Measurements from ENCODE around the gene TRIM21.
A peak's percentile ranks its signal among the peaks of the same experiment; 100 is the strongest.
"Not testable (repeated sequence)": the region's sequence is repeated elsewhere in the genome, so short reads cannot be mapped to it uniquely, and the experiment has no call there.

TRIM21 gene

DNA sequence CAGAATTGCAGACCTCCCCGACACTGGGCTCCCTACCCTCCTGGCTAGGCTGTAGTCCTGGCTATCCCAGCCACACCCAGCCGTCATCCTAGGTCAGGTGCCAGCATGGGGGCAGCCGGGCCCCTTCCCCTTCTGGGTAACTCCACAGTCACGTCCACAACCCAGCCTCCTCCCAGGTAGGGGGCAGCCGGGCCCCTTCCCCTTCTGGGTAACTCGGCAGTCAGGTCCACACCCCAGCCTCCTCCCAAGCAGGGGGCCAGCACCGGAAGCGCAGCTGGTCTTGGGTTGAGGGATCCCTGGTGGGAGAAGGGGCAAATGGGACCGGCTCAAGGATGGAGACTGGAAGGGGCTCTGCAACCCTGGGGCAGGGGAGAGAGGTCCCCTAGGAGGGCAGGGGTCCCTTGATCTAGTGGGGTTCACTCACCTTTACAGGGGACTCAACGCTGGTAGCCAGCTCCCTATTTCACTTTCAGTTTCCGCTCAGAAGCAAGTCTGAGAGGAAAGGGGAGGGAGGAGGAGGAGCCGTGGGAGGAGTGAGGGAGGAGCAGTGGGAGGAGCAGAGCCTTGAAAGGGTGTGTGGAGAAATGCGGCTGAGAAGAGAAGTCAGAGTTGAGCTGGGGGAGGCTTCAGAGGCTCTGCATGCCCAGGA lies at the start of gene TRIM21:
TRIM21 (minus strand) TSS at position 494 of the 649 bp plus-strand sequence. CDS start 3,293 bp downstream, outside the sequence.
- DNase-seq = peak in 53 of 56 donors; percentile 3 to 83 (median 42)

DNA sequence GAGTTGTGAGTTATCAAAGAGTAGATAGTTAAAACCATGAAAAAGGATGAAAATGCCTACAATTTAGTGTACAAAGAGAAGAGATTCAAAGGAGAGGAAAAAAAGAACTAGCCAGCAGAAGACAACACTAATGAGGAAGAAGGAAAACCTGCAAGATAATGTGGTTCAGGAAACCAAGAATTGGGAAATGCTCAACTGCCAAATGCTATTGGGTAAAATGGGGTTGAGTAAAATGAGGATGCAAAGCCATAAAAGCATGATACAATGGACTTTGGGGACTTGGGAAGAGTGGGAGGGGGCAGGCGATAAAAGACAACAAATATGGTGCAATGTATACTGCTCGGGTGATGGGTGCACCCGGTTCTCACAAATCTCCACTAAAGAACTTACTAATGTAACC lies 48.0 kb upstream of the TRIM21 start:
- no peak for DNase-seq

DNA sequence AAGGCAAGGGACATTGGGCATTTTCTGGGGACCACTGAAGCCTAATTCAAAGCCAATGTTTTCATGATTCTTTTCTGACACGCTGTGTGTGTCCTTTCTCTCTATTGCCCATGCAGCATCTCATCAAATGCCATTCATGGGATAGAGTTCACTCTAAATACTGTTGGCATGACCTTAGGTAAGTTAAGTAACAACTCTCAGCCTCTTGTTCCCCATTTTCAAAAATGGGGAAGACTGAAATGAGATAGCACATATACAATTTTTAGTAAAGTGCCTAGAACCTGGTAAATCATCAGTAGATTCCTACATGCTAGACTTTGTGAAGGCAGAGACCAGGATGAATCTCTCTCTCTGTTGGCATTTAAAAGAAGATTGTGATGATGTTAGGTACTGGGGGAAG lies 42.9 kb upstream of the TRIM21 start:
- no peak for DNase-seq

DNA sequence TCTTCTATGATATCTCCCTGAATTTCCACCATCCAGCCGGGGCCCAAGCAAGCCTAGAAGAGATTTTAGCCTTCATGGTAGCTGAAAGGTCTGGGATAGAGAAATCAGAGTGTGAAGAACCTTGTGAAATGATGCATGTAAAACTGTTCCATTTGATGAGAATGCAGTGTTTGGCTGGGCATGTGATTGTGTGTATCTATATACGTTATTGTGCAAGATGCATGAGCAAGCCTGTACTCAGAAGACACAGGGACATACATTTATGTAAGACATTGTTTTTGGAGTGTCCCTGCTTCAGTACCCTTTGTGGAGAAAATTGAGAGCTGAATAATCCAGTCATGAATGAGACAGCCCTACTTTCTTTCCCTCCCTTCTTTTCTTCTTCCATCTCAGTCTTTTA lies 40.4 kb upstream of the TRIM21 start:
- no peak for DNase-seq

DNA sequence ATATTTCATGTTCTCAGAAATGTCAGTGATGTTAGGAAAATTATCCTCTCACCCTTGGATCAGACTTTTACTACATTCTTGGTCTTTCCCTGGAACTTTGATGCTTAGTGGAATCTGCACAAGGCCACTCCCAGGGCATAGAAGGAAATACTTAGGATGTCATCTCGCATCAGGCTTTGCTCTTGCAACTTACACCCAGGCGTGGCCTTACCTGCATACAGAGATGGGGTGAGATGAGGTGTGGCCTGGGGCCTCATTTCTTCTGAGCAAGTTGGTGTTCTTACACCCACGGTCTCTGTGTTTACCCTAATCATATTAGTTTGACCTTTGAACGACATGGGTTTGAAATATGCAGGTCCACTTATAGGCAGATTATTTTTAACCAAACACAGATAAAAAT lies 36.5 kb upstream of the TRIM21 start:
- DNase-seq = no peak

DNA sequence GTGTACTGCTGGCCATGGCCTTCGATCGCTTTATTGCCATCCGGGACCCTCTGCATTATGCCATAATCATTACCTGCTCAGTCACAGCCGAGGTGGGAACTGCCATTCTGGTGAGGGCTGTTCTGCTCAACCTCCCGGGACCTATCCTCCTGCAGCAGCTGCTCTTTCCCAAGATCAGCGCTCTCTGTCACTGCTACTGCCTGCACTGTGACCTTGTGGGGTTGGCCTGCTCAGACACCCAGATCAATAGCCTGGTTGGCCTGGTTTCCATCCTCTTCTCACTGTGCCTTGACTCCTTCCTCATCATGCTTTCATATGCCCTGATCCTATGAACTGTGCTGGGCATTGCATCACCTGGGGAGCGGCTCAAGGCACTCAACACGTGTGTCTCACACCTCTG lies 24.9 kb upstream of the TRIM21 start:
- no peak for DNase-seq

DNA sequence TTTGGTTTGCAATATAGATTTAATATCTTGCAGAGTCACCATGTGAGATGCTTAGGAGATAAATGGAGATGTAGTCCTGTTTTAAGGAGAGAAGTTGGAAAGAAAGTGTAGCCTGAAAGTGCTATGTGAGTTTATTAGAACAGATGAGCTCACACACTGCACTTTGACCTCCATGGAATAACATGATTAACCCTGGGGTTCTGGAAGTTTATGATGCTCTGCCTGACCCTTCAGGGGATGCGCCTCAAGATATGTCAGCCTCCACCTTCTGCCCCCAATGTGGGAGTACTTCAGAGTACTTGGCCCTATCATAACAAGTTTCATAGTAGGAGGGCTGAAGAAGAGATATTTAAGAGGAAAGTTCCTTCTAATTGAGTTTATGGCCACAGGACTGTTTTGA lies 23.3 kb upstream of the TRIM21 start:
- no peak for DNase-seq

DNA sequence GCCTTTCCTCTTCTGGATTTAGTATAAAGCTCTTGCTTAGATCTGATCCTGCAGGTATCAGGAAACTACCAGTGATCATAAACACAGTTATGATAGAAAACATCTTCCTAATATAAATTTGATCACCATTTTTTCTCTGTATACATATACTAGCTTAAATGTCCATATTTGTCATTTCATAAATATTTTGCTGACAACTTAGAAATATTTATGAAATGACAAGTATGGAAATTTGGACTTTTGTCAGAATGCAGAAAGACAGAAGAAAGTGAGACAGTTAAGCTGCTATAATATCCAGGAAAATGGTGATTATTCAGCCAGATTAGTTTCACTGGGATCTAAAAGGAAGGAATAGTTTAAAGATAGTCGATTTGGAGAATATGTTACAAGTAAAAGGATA lies 22.8 kb upstream of the TRIM21 start:
- no peak for DNase-seq

DNA sequence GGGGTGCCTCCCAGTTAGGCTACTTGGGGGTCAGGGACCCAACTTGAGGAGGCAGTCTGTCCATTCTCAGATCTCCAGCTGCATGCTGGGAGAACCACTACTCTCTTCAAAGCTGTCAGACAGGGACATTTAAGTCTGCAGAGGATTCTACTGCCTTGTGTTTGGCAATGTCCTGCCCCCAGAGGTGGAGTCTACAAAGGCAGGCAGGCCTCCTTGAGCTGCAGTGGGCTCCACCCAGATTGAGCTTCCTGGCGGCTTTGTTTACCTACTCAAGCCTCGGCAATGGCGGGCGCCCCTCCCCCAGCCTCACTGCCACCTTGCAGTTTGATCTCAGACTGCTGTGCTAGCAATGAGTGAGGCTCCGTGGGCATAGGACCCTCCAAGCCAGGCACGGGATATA lies 12.7 kb upstream of the TRIM21 start:
- DNase-seq = not testable (repeated sequence)

DNA sequence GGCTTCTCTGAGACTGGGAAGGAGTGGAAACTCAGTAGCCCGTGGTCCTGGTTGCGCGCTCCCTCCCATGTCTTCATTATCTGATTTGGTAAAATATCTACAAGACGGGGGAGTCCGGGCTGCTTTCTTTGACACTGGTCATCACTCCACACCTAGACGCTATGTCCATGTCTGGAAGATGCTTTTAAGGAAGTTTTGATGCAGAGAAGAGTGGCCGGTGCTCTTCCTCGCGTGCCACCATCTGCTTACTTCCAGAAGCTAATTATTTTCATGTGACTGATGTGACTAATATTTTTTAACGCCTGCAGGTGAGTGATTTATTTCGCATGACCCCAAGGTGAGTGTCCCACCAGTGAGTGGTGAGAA lies 339 bp upstream of the TRIM21 start:
- DNase-seq = no peak

DNA sequence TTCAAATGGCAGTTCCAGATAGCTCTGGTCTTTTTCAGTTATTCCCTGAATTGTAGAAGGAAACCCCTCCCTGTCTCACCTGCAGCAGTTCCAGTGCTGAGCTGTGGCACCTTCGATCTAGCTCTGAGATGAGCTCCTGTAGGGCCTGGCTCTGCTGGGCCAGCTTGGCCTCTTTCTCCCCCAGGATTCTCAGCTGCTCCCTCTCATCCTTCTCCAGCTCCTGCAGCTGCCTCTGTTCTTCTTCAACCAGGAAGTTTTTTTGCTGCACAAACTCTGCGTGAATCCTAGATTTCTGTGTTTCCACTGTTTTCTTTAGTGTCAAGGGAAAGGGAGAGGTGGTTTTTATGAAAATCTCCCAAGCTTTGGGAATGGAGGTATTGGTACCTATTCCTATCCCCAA lies 5.3 kb downstream of the TRIM21 start:
- no peak for DNase-seq

DNA sequence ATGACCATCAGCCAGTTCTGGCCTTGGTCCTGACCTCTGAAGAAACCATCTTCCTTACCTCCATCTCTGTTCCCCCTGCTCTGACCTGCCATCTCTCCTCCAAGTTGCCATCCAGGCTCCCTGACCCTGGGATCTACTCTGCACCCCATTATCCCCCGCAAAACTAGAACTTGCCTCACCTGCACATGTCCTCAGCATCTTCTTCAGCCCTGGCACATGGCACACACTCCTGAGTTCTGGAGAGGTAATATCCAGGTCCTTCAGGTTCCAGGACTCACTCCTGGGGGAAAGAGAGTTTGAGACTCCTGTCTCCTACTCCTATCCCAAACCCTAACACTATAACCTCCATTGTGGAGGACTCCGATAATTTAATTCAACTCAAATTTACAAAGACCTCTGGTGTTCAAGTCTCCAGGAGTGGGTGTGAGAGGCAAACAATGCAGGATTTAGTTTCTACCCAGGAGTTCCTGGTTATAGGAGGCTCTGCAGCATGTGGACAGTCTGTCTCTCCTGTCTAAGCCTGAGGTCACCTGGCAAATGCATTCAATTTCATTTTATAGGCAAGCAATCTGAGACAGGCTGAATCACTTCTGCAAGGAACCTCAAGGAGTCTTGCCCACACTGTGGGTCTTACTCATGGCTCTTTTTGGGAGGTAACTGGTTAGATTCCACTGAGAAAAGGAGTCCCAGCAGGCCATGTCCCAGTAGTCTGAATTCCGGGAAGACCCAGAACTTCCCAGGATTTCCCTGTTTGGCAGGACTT lies 7.3 kb downstream of the TRIM21 start:
- no peak for DNase-seq

DNA sequence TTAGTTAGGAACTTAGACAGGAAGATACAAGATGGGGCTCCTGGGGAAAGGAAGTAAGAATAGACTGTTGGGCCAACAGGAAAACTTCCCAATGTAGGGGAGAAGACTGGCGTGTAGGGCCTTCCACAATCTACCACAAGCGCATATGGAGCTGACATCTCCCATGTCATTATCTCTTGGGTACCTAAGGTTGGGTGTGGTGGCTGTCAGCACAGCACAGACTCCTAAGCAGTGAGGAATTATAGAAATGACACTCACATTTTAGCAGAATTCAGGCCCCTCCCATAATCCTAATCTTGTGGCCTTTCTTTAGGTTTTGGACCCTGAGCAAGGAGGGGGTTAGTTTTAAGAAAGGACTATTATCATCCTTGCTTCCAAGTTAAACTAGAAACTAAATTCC lies 11.6 kb downstream of the TRIM21 start:
- no peak for DNase-seq

DNA sequence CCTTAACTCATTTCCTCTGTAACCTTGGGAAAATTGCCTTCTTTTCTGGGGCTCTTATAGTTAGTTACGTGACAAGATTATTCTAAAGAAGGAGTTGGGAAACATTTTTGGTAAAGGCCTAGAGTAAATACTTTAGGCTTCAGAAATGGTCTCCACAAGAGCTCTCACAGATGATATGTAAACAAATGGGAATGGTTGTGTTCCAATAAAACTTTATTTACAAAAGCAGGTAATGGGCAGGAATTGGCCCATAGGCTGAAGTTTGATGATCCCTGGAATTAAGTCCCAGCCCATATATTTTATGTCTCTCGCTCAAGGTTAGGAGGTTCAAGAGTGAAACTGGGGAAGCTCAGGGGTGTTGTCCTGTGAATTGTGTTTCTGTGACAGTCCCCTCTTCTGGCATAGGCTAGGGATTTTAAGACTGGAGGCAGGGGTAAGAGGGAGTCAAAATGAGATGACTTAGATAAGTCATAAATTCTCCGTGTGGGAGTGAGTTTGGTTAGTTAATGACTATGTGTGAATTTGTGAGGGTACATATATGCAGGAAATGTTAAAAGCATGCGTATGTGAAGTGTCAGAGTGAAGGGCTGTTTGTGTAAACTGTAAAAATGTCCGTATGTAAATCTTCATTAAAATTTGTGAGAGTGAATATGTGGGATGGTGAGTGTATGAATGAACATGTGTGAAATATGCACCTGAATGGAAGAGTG lies 17.9 kb downstream of the TRIM21 start:
- DNase-seq = no peak

DNA sequence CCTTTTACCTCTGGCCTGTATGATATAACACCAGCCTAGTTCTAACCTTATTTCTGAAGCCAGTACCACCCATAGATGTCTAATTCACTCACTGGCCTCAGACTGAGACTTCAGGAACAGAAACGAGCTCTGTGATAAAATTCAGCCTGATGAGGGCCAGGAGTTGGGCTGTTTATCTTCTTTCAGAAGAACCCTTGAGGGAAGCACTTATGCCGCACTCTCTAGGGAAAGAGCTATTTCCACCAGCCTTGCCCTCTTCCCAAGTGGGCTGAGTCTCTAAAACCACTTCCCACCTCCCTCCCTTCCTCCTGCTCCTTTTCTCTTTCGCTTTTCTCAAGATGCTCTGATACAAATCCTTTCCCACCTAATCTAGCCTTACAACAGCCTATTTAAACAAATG lies 23.3 kb downstream of the TRIM21 start:
- no peak for DNase-seq

DNA sequence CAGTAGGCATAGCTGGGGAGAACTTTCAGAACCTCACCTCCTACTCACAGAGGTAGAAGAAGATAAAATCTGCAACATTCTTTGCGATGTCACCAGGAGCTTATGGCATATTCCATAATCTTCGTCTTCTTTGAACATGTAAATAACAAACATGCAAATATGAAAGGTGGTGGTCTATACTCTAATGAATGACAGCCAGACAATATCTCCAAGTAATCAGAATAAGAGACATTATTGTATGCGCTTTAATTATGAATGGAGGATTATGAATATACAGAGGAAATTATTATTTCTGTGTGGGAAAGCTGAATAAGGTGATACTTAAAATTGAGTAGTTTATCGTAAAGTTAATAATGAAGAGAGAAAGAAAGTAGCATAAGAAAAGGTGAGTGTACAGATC lies 25.2 kb downstream of the TRIM21 start, which contains the start of gene OR52B4:
OR52B4 (minus strand) TSS at position 101 of the 400 bp plus-strand sequence; CDS start at position 10, 91 bp downstream.
- DNase-seq = no peak

DNA sequence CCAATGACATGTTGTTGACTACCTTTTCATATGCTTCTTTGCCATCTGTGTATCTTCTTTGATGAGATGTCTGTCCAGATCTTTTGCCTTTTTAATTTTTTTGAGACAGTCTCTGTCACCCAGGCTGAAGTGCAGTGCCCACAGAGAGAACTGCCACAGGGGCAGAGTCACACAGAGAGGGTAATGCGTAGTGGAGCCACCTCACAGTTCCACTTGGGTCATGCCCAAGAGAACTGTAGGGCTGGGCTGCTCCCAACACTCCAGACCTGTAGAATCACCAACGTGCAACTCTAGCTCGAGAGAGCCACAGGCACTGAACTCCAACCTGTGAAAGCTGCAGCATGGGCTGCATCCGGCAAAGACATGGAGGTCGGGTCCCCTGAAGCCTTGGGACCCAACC lies 45.4 kb downstream of the TRIM21 start:
- not testable (repeated sequence) for DNase-seq

DNA sequence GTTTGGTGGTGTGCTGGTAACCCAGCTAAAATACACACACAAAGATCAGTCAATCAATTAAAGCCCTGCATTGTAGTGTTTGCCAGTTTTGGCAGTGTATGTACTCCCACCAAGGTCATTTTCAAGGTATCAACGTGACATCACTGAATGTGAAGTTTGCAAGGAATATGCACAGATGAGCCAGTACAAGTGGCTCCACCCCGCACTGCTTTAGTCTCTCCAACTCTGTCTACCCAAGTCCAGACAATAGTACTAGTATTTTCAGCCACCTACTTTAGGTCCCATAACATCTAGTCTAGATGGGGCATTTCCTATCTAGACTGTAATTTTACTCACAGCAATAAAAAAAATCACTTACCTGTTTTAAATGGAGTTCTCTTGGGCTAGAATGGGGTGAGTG lies 48.1 kb downstream of the TRIM21 start:
- not testable (repeated sequence) for DNase-seq
